ENCODE measurements around the gene PSME2.

DNA sequence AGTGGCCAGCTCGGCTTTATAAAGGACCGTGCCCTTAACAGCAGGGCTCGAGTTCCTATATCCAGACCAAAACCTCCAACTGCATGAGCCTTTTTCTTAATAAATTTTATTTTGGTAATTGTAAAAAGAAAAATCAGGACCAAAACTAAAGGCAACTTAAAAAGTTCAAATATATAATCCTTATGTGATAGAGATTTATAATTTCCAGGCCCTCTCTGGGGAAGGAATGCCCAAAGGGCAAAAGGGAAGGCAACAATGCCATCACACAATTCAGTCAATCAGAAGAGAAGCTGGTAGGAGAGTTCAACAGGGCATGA is 42.6 kb upstream of the PSME2 start:
- TF ChIP-seq POLR2A (IDR thresholded peaks at IDR 0.05; ENCODE audit: low read depth, low read length) (no peak), SIX5 (IDR thresholded peaks at IDR 0.05; ENCODE audit: low read depth, low read length, severe bottlenecking) (no peak), EED (IDR thresholded peaks at IDR 0.05; ENCODE audit: low read depth) (no peak), YY1 (IDR thresholded peaks at IDR 0.05; ENCODE audit: low read depth, low read length) (no peak), ATF7 (IDR thresholded peaks at IDR 0.05; ENCODE audit: low read depth) (no peak), TAF1 (IDR thresholded peaks at IDR 0.05; ENCODE audit: borderline replicate concordance, low read depth, low read length) (no peak), CEBPB (IDR thresholded peaks at IDR 0.05; ENCODE audit: borderline replicate concordance in 1 of 2, low read depth in 2 of 2, low read length in 2 of 2) (no peak), BRCA1 (IDR thresholded peaks at IDR 0.05; ENCODE audit: low read depth, low read length) (no peak), EP300 (IDR thresholded peaks at IDR 0.05; ENCODE audit: borderline replicate concordance in 1 of 2, control insufficient read depth in 1 of 2, low read depth in 2 of 2, low read length in 2 of 2) (no peak)
- TF ChIP-seq, protein P1, sequence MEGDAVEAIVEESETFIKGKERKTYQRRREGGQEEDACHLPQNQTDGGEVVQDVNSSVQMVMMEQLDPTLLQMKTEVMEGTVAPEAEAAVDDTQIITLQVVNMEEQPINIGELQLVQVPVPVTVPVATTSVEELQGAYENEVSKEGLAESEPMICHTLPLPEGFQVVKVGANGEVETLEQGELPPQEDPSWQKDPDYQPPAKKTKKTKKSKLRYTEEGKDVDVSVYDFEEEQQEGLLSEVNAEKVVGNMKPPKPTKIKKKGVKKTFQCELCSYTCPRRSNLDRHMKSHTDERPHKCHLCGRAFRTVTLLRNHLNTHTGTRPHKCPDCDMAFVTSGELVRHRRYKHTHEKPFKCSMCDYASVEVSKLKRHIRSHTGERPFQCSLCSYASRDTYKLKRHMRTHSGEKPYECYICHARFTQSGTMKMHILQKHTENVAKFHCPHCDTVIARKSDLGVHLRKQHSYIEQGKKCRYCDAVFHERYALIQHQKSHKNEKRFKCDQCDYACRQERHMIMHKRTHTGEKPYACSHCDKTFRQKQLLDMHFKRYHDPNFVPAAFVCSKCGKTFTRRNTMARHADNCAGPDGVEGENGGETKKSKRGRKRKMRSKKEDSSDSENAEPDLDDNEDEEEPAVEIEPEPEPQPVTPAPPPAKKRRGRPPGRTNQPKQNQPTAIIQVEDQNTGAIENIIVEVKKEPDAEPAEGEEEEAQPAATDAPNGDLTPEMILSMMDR (IDR thresholded peaks at IDR 0.05 in 2 of 3, conservative IDR thresholded peaks at IDR 0.05 in 1 of 3; ENCODE audit: control insufficient read depth in 2 of 3, extremely low read depth in 1 of 3, insufficient read depth in 1 of 3, low read depth in 3 of 3, low read length in 3 of 3): no peak
